Keratinocyte (primary cell): Measurements from ENCODE around the gene WASHC1.
"Not testable (repeated sequence)": the region's sequence is repeated elsewhere in the genome, so short reads cannot be mapped to it uniquely, and the experiment has no call there.

Experiments
- CTCF ChIP-seq, 3 experiments: IDR thresholded peaks in 1 of 3; conservative IDR thresholded peaks in 1 of 3; optimal IDR thresholded peaks in 1 of 3; 2 replicates in 2 of 3; 3 replicates in 1 of 3; pipeline versions ENCODE3 to v1.5.1; 2011; ENCODE audit warnings: low read length in 3 of 3, mild to moderate bottlenecking in 3 of 3, moderate library complexity in 2 of 3, control low read depth in 1 of 3, inconsistent platforms in 1 of 3; ENCODE audit not compliant: insufficient read depth in 2 of 3; ENCODE audit errors: extremely low read depth in 1 of 3
- EZH2 ChIP-seq: IDR thresholded peaks from one replicate; pipeline ENCODE4 v1.6.1; 2012; ENCODE audit warnings: inconsistent platforms, mild to moderate bottlenecking, low read length, moderate library complexity

GRCh38 chr9:63031-63629 lies 33.9 kb upstream of the WASHC1 start:
- TF ChIP-seq EZH2; CTCF (optimal IDR thresholded peaks at IDR 0.05 in 1 of 3, IDR thresholded peaks at IDR 0.05 in 1 of 3, conservative IDR thresholded peaks at IDR 0.05 in 1 of 3; ENCODE audit: extremely low read depth in 1 of 3, insufficient read depth in 2 of 3, low read length in 3 of 3): not testable (repeated sequence)
